MM.1S (cell line): ENCODE results near the gene TRIM52.
"Not testable (repeated sequence)": the region's sequence is repeated elsewhere in the genome, so short reads cannot be mapped to it uniquely, and the experiment has no call there.

Source experiments
- DNase-seq: peaks from one replicate; pipeline ENCODE4 v3.0.0-alpha.2; 2015
- H2AFZ ChIP-seq: fragments of 300-600 bp; sonication (generic); 2 replicates; pipeline ENCODE4 v1.6.0; 2016; ENCODE audit warnings: antibody characterized with exemption, low read length
- H3F3A ChIP-seq: fragments of 300-600 bp; sonication (generic); 2 replicates; pipeline ENCODE4 v1.6.1; 2016; ENCODE audit warnings: mild to moderate bottlenecking, antibody characterized with exemption, low read length, moderate library complexity, mixed read lengths; ENCODE audit not compliant: insufficient read depth
- H3K27ac ChIP-seq: fragments of 300-600 bp; sonication (generic); 2 replicates; pipeline ENCODE4 v1.5.1; 2016; ENCODE audit warnings: mild to moderate bottlenecking, low read length
- H3K27me3 ChIP-seq: fragments of 300-600 bp; sonication (generic); replicated peaks from 2 replicates; pipeline ENCODE4 v1.6.0; 2016; ENCODE audit warnings: low read length; ENCODE audit not compliant: insufficient read depth
- H3K36me3 ChIP-seq: fragments of 300-600 bp; sonication (generic); replicated peaks from 2 replicates; pipeline ENCODE4 v1.6.1; 2016; ENCODE audit warnings: mild to moderate bottlenecking, low read length, mixed read lengths; ENCODE audit not compliant: insufficient read depth
- H3K4me1 ChIP-seq: fragments of 300-600 bp; sonication (generic); 2 replicates; pipeline ENCODE4 v1.6.1; 2016; ENCODE audit warnings: low read length, mixed read lengths
- H3K4me2 ChIP-seq: fragments of 300-600 bp; sonication (generic); 2 replicates; pipeline ENCODE4 v1.6.0; 2016; ENCODE audit warnings: low read depth, low read length
- H3K4me3 ChIP-seq: fragments of 300-600 bp; sonication (generic); 2 replicates; pipeline ENCODE4 v1.5.1; 2016; ENCODE audit warnings: low read length, mixed read lengths
- H3K79me2 ChIP-seq: fragments of 300-600 bp; sonication (generic); 2 replicates; pipeline ENCODE4 v1.6.1; 2016; ENCODE audit warnings: mixed run types, low read length, mixed read lengths
- H3K9ac ChIP-seq: fragments of 300-600 bp; sonication (generic); 2 replicates; pipeline ENCODE4 v1.6.1; 2016; ENCODE audit warnings: low read length, mixed read lengths
- H3K9me2 ChIP-seq: fragments of 300-600 bp; sonication (generic); replicated peaks from 2 replicates; pipeline ENCODE4 v1.6.1; 2016; ENCODE audit warnings: mild to moderate bottlenecking, low read length, mixed read lengths; ENCODE audit not compliant: insufficient read depth
- H3K9me3 ChIP-seq: fragments of 300-600 bp; sonication (generic); replicated peaks from 2 replicates; pipeline ENCODE4 v1.6.1; 2016; ENCODE audit warnings: mild to moderate bottlenecking, low read length, mixed read lengths; ENCODE audit not compliant: insufficient read depth
- H4K20me1 ChIP-seq: fragments of 300-600 bp; sonication (generic); 2 replicates; pipeline ENCODE4 v1.6.1; 2016; ENCODE audit warnings: mild to moderate bottlenecking, low read length, moderate library complexity, mixed read lengths; ENCODE audit not compliant: insufficient read depth
- CTCF ChIP-seq: fragments of 300-600 bp; sonication (generic); IDR thresholded peaks from 2 replicates; pipeline ENCODE4 v1.5.1; 2016; ENCODE audit warnings: antibody characterized with exemption, low read length, mixed read lengths
- EZH2 ChIP-seq: fragments of 300-600 bp; sonication (generic); optimal IDR thresholded peaks from 2 replicates; pipeline ENCODE3; 2017; ENCODE audit warnings: low read depth, mild to moderate bottlenecking, antibody characterized with exemption, low read length, mixed read lengths
- EZH2phosphoT487 ChIP-seq: fragments of 300-600 bp; sonication (generic); IDR thresholded peaks from 2 replicates; pipeline ENCODE4 v1.6.1; 2018; ENCODE audit warnings: antibody characterized with exemption, low read length

The TRIM52 gene

GRCh38 chr5:181283347-181283746, 22.4 kb upstream of the TRIM52 start:
- Histone ChIP-seq H4K20me1 (no peaks in the 10 kb centered on the region), H3K4me3 (no peak overlapping the region), H3K9me2 (no peaks in the 10 kb centered on the region), H3K9me3 (no peaks in the 10 kb centered on the region), H3K79me2 (no peaks in the 10 kb centered on the region), H3K4me1 (peaks cover 15% of the 10 kb centered on the region), H3K9ac (no peak overlapping the region), H3K27me3 (peaks cover 27% of the 10 kb centered on the region), H3K4me2 (no peak overlapping the region), H3K36me3 (no peaks in the 10 kb centered on the region), H2AFZ (no peak overlapping the region), H3F3A (peaks cover 9% of the 10 kb centered on the region; the same call in 1 of the 2 replicates), H3K27ac (no peak overlapping the region)
- DNase-seq: no peak
- TF ChIP-seq CTCF: no peak
- no peak for TF ChIP-seq EZH2
- TF ChIP-seq EZH2phosphoT487: no peak

GRCh38 chr5:181282874-181283273, 21.9 kb upstream of the TRIM52 start:
- Histone ChIP-seq H2AFZ (no peak overlapping the region), H3K36me3 (no peaks in the 10 kb centered on the region), H3K9ac (no peak overlapping the region), H3K27ac (no peak overlapping the region), H3K4me2 (no peak overlapping the region), H3K4me3 (no peak overlapping the region), H3K9me2 (no peaks in the 10 kb centered on the region), H3F3A (peaks cover 5% of the 10 kb centered on the region; the same call in 1 of the 2 replicates), H3K27me3 (peaks cover 27% of the 10 kb centered on the region), H3K79me2 (no peaks in the 10 kb centered on the region), H3K9me3 (no peaks in the 10 kb centered on the region), H3K4me1 (peaks cover 11% of the 10 kb centered on the region), H4K20me1 (no peaks in the 10 kb centered on the region)
- DNase-seq: no peak
- TF ChIP-seq CTCF (no peak), EZH2 (no peak), EZH2phosphoT487 (no peak)

GRCh38 chr5:181282415-181282814, 21.5 kb upstream of the TRIM52 start:
- H3F3A ChIP-seq, H3K27ac ChIP-seq, H2AFZ ChIP-seq, H3K9me2 ChIP-seq, H3K4me3 ChIP-seq, H3K4me1 ChIP-seq, DNase-seq, H4K20me1 ChIP-seq, H3K9me3 ChIP-seq, H3K36me3 ChIP-seq, H3K79me2 ChIP-seq, H3K9ac ChIP-seq, H3K4me2 ChIP-seq: not testable (repeated sequence)
- H3K27me3 ChIP-seq: peaks cover 27% of the 10 kb centered on the region

- Histone ChIP-seq H3F3A (no peaks in the 10 kb centered on the region), H3K36me3 (no peaks in the 10 kb centered on the region), H3K4me2 (no peak overlapping the region), H3K27me3 (peaks cover 27% of the 10 kb centered on the region), H4K20me1 (no peaks in the 10 kb centered on the region), H3K9me3 (no peaks in the 10 kb centered on the region), H3K9ac (no peak overlapping the region), H3K27ac (no peak overlapping the region), H3K9me2 (no peaks in the 10 kb centered on the region), H3K4me1 (peaks cover 5% of the 10 kb centered on the region; the same call in 1 of the 2 replicates), H3K4me3 (no peak overlapping the region), H2AFZ (no peak overlapping the region), H3K79me2 (no peaks in the 10 kb centered on the region)
- no peak for DNase-seq
- TF ChIP-seq CTCF: no peak
- no peak for TF ChIP-seq EZH2
- TF ChIP-seq EZH2phosphoT487: no peak
These were observed 21.0 kb upstream of the TRIM52 start for GRCh38 chr5:181281984-181282316.
